CD4-positive, alpha-beta T cell treated with Interleukin-6 for 4 hours (primary cell): ENCODE measurements around the gene CHRM5.
"Not testable (repeated sequence)": the region's sequence is repeated elsewhere in the genome, so short reads cannot be mapped to it uniquely, and the experiment has no call there.

Experiments
- DNase-seq: peaks from one replicate; pipeline ENCODE4 v3.0.0-alpha.2; 2020; ENCODE audit warnings: mixed read lengths

The CHRM5 gene

GRCh38 chr15:33994005-33994615, 25.8 kb downstream of the CHRM5 start:
- no peak for DNase-seq

- not testable (repeated sequence) for DNase-seq
These were observed 27.4 kb downstream of the CHRM5 start for GRCh38 chr15:33995666-33996065.

GRCh38 chr15:34001536-34001935, 33.2 kb downstream of the CHRM5 start:
- DNase-seq: no peak

GRCh38 chr15:34006381-34006780, 38.1 kb downstream of the CHRM5 start:
- no peak for DNase-seq

- no peak for DNase-seq
These were observed 41.4 kb downstream of the CHRM5 start for GRCh38 chr15:34009656-34010055.

GRCh38 chr15:34010921-34011320, 42.6 kb downstream of the CHRM5 start:
- no peak for DNase-seq

GRCh38 chr15:34011481-34011880, 43.2 kb downstream of the CHRM5 start:
- no peak for DNase-seq

- DNase-seq: no peak
These were observed 44.2 kb downstream of the CHRM5 start for GRCh38 chr15:34012461-34013028.

- no peak for DNase-seq
These were observed 45.4 kb downstream of the CHRM5 start for GRCh38 chr15:34013746-34014145.

GRCh38 chr15:34014556-34014955, 46.3 kb downstream of the CHRM5 start:
- DNase-seq: no peak

GRCh38 chr15:34018021-34018645, 49.8 kb downstream of the CHRM5 start:
- DNase-seq: peak; percentile 8

GRCh38 chr15:34018738-34019137, 50.4 kb downstream of the CHRM5 start:
- not testable (repeated sequence) for DNase-seq

GRCh38 chr15:34019369-34019990, 51.2 kb downstream of the CHRM5 start:
- DNase-seq: no peak

GRCh38 chr15:34023907-34024306, 55.6 kb downstream of the CHRM5 start:
- no peak for DNase-seq

GRCh38 chr15:34025252-34025651, 57.0 kb downstream of the CHRM5 start:
- DNase-seq: no peak

- no peak for DNase-seq
These were observed 59.3 kb downstream of the CHRM5 start for GRCh38 chr15:34027606-34028005.

- no peak for DNase-seq
These were observed 63.9 kb downstream of the CHRM5 start for GRCh38 chr15:34031987-34032760.

- DNase-seq: peak; percentile 81
These were observed 70.0 kb downstream of the CHRM5 start for GRCh38 chr15:34038023-34038870.

GRCh38 chr15:34038871-34039789, 70.8 kb downstream of the CHRM5 start, which contains the start of gene AVEN:
AVEN (minus strand) TSS chr15:34039204; CDS start chr15:34039046, 158 bp downstream.
- DNase-seq: peak; percentile 72

GRCh38 chr15:34039790-34040113, 71.5 kb downstream of the CHRM5 start:
- no peak for DNase-seq

GRCh38 chr15:34043391-34043790, 75.1 kb downstream of the CHRM5 start:
- DNase-seq: no peak
